GM18519 (cell line): Measurements from ENCODE around the gene DMD.

Source experiments
- ATAC-seq: cut with Tn5 transposase; IDR thresholded peaks from one replicate; pipeline ENCODE4 v1.9.1; 2021; ENCODE audit warnings: mild to moderate bottlenecking, moderate library complexity; ENCODE audit not compliant: unreplicated experiment, low FRiP score

The DMD gene

DNA sequence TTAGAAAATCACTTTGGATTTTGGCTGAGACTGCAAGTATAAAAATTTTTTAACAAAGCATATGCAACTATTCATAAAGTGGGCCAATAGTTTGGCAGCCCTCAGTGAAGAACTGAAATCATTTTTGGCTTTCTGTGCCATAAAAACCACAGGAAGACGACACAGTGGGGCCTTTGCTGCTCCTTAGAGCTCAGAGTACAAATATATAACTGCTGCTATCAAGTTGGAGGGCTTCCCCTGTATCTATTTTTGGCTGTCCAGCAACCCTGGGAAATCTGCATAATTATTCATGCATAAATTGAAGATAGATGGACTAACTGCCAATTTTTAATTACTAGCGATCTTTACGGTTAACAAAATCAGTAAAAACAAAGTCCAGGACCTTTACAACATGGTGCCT lies 2088.0 kb downstream of the DMD start:
- no peak for ATAC-seq

DNA sequence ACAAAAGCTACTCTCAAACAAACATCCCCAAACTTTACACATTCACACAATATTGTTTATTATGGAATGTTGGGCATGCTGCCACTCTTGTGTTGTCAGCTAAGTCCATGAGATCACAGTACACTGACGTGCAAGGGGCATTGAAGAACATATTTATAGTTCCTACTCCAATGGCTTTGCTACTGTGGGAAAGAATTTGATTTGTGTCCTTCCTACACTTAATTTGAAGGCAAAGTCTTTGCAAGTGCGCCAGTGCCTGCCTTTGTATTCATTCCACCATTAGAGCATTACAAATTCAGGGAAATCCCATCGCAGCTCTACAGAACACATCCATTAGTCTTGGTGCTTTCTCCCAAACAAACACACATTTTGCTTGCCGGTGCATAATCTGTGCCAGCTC lies 2094.1 kb downstream of the DMD start:
- ATAC-seq: no peak

DNA sequence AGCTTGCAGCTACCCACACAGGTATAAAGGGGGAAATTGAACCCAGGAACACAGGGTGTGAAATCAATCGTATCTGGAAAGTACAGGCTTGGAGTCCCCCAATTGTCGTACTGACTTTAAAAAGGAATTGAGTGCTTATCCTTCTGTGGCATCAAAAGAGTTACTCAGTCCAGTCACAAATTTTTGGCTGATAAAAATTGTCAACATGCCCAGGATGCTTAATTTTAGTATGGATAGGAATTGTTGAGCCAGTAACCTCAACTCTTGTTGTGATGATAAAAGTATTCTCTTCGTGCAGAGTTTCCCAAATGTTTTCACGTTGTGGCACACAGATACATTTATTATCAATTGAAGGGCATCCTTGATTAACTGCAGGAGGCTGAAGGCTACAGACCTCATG lies 2096.0 kb downstream of the DMD start:
- ATAC-seq: no peak

DNA sequence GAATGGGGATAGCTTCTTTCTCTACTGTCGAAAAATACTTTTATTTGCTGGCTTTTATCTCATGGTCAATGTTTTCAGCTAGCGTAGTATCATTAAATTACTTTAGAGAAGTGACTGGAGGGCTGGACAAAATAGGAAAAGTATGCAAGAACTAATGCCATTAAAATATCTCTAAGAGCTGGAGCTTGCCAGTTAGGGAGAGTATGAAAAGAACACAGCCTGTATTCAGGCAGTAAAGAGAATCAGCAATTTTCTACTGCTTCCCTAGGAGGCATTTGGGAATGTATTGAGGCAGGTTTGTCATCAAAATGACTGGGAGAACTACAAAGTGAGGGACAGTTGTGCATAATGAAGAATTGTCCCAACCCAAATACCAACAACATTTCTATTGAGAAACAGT lies 2096.5 kb downstream of the DMD start:
- no peak for ATAC-seq

DNA sequence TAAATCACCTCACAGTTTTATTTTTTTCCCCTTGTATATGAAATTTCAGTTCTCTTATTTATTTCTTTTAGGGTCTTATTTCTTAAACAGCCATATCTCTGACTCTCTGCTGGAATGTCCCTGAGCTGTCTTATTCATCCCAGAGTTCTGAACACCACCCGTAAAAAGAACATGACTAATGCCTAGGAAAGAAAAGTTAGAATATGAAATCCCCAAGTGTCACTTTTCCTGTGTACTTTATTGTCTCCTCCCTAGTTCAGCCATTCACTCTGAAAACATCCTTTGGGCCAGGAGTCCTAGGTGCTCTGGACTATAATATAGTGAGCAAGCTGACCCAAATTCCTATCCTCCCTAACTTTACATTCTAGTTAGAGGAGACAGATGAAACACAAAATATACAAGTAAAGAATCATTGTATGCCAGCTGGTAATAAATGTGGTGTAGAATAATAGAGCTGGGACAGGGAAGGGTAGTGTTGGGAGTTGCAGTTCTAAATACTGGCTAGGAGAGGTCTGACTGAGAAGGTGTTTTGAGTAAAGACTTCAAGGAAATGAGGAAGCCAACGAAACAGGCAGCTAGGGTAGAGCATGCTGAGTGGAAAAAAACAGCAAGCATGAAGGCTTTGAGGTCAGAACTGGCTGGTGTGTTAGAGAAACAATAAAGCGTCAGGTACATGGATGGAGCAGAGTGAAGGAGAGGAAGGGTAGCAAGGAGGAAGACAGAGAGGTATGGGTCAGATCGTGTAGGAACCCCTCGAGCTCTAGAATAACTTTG lies 2098.9 kb downstream of the DMD start:
- no peak for ATAC-seq

DNA sequence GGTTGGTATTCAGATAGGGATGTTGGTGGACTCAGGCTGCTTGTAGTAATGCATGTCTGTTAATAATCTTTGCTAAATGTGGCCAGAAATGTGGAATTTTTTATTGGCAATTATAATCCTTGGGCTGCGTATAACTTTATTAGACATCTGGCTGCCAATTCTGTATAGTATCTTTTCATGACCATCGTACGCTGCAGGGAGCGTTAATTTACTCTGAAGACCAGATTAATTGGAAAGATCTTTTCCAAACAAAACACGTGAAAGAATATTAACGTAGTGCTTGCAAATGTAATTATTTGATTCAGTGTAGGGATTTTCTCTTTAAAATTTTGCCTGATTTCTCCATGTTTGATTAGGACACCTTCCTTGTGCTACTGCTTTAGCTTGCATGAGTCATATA lies 2100.7 kb downstream of the DMD start:
- no peak for ATAC-seq

DNA sequence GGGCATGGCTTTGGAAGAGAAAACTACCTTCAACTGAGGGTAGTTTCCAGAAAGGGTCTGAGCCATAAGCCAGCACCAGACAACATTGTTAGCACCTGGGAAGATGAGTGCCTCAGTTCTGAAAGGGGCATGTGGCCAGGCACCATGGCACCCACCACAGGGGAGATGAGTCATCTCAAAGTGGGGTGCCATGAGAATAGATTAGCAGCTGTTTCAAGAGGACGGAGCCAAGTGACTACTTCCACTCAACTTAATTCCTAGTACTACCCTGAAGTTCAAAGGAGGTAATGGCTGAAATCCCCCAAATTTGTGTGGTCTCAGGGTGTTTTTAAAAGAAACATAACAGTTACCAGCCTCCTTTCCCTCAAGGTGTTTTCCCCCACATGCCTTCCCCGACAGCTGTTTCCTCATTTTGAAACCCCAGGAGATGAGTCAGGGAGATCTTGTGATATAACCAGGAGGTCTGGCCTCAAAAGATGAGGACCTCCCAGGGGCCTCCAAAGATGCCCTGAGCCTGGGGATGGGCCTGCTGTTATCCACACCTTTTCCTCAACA lies 2111.7 kb downstream of the DMD start:
- ATAC-seq: peak; percentile 70

DNA sequence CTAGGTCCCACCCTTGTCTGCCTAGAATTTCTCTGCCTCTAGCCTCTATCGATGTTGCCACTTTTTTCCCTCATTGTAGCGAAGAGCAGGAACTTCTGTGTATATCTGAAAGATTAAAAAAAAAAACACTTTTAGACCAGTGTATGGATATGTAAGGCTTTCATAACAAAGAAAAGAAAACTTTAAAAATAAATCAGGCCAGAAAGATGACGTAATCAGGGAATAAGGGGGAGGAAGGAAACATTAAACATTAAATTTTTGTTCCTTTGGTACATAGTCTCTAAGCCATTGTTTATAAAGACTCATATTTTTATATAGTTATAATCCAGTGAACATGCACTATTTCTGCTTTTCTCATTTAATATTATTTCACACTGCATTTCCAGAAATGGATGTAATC lies 2113.3 kb downstream of the DMD start:
- no peak for ATAC-seq

DNA sequence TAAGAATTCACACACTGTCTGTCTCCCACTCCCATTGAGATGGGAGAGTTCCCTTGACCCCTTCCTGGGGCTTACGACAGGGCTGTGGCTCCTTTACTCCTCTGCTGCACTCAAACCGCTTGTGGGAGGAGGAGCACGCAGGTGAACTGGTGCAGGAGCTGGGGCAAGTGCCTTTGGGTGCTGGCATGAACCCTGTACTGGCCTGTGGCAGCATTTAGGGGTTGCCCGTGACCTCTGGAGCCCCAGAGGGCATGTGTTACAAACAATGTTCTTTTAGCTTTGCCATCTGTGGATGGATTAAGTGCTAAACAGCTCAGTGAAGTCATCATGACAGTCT lies 2117.7 kb downstream of the DMD start:
- ATAC-seq: no peak

DNA sequence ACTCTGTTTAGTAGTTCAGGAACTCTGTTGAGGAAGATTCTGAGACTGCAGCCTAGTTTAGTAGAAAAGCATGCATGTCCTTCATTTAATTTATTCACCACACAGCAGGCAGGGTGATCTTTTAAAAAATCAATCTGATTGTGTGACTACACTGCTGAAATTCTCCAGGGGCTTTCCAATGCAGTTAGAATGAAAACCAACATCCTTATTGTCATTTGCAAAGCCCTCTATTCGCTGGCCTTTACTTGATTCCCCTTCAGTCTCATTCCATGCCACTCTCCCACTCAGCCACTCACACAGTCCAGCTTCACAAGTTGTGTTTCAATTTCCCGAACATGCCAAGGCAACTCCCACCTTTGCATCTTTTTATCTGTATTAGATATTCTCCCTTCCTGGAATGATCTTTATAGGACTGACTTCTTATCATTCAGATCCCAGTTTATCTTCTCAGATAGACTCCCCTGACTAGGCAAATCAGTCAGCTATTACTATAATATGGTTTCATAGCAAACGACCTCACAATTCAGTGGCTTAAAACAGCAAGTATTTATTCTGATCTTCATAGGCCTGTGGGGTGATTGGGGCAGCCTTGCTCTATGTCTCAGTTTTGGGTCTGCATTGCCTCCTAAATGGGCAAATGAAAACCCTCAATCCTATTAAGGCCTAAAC lies 2118.2 kb downstream of the DMD start:
- ATAC-seq: no peak

DNA sequence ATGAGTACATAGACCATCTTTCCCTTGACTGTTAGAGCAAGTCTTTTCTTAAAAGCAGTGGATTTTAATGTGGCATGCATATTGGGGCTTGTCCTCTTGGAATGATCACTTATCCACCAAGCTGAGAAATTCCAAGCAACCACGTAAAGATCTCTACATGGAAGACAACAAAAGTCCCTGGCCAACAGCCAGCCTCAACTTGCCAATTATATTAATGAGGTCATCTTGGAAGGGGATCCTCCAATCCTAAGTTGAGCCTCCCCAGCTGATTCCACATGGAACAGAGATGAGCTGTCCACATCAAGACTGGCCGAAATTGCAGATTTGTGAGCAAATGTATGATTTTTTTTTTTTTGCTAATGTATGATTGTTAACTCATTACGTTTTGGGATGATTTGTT lies 2118.9 kb downstream of the DMD start:
- no peak for ATAC-seq

DNA sequence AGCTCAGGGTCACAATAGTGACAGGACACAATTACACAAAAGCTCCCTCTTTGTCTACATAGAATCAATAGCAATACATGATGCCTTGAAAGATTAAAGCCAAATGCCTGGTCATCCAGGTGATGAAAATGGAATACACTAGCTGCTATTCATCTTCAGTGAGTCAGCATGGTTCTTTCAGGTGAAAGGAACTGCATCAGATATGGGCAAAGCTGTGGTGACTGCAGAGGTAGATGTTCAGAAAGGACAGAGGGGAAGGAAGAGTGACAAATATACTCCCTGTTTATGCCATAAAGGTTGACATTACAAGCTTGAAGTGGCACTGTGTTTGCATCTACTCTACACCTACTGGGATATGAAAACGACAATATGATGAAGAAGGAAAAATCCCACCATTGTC lies 2119.5 kb downstream of the DMD start:
- ATAC-seq: no peak

DNA sequence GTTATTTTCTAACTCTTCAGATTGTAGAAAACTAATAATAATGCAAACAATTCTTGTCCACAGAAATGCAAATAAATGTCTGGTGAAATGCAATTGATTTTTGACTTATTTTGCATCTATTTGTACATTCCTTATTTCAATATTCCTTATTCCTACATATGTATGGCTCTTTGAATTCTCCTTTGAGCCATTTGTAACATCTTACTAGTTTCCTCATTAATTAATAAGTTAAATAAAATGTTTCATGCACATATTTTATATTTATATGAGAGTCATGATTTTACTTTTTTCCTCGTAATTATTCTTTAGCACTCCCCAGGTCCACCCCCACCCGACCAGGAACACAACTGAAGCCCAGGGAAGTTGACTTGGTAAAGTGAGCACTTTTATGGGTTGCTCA lies 2136.8 kb downstream of the DMD start:
- ATAC-seq: no peak

DNA sequence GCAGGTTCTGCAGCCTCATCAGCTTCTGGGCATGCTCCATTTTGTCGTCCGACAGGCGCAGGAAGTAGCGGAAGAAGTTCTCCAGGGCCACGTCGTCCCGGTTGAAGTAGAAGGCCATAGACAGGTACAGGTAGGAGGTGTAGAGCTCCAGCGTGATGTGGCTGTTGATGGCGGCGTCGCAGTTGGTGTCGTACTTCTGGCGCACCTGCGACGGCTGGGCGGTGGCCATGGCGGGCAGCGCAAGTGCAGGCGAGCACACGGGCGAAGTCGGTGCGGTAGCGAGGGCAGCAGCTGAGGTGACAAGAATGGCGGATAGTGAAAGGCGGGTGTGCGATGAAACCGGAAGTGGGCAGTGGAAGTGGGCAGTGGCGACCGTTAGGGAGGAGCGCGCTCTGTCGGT lies 2139.6 kb downstream of the DMD start, which contains the start of gene FTHL17:
Gene FTHL17 (minus strand): TSS at position 317 of the 400 bp plus-strand sequence. CDS start 88 bp downstream, at position 229.
- ATAC-seq: no peak

DNA sequence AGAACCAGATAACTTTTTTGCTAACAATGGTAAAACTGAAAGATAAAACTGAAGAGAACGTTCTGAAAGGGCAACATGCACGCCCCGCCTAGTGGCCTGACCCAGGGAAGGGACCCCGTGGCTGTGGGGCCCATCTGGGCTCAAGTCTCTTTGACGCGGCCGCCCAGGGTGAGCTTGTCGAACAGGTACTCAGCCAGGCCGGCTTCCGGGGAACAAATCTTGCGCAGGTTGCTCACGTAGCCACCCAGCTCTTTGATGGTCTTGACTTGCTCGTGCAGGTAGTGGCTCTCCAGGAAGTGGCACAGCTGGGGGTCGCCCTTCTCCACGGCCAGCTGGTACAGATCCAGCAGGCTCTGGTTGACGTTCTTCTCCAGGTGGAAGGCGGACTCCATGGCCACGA lies 2140.1 kb downstream of the DMD start:
- no peak for ATAC-seq

DNA sequence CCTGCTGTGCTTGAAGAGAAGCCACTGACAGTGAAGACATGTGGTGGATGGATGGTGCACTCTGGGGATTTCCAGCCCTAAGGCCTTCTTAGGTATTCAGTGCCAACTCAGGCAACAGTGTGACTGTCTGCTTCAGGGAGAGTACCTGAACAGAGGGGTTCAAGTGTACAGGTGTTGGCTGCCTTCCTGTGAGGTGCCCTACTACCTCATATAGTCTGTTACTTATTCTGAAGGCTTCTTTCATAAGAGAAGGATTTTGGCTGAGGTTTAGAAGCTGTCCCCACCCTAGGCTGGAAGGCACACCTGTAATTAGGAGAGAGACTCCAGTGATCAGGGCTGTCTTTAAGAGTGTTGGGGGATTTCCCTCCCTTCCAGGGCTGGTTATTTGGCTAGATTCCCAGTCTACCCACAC lies 2141.3 kb downstream of the DMD start:
- peak; percentile 62 for ATAC-seq
